Right lobe of liver (tissue), 4 donors: ENCODE measurements around the gene SLC22A16.

Experiments used
- CTCF ChIP-seq, 4 donors: fragments of 200-600 bp in 3 of 4; fragments of 450-650 bp in 1 of 4; IDR thresholded peaks; one replicate each; pipeline versions ENCODE4 v1.5.1 to v1.8.0; 2016 to 2022; ENCODE audit warnings: antibody characterized with exemption in 4 of 4, mild to moderate bottlenecking in 2 of 4
- POLR2A ChIP-seq: fragments of 450-650 bp; IDR thresholded peaks from one replicate; pipeline ENCODE4 v1.6.1; 2017; ENCODE audit warnings: antibody characterized with exemption, mild to moderate bottlenecking
- donor health status: DM: no; HTN: no; CAD: no.
- donor health status: DM: no; HTN: no; CAD: no.
- donor health status: DM: no; HTN: yes; CAD: no.

- TF ChIP-seq POLR2A (no peak), CTCF (IDR thresholded peaks at IDR 0.05) (no peak)
These were observed 27.4 kb downstream of the SLC22A16 start for GRCh38 chr6:110448846-110449540.
